GM18498 (cell line): ENCODE measurements around the gene MICAL1.

ENCODE experiments used
- ATAC-seq: cut with Tn5 transposase; IDR thresholded peaks from one replicate; pipeline ENCODE4 v1.9.1; 2021; ENCODE audit warnings: mild to moderate bottlenecking, moderate library complexity; ENCODE audit not compliant: unreplicated experiment

MICAL1 gene

DNA sequence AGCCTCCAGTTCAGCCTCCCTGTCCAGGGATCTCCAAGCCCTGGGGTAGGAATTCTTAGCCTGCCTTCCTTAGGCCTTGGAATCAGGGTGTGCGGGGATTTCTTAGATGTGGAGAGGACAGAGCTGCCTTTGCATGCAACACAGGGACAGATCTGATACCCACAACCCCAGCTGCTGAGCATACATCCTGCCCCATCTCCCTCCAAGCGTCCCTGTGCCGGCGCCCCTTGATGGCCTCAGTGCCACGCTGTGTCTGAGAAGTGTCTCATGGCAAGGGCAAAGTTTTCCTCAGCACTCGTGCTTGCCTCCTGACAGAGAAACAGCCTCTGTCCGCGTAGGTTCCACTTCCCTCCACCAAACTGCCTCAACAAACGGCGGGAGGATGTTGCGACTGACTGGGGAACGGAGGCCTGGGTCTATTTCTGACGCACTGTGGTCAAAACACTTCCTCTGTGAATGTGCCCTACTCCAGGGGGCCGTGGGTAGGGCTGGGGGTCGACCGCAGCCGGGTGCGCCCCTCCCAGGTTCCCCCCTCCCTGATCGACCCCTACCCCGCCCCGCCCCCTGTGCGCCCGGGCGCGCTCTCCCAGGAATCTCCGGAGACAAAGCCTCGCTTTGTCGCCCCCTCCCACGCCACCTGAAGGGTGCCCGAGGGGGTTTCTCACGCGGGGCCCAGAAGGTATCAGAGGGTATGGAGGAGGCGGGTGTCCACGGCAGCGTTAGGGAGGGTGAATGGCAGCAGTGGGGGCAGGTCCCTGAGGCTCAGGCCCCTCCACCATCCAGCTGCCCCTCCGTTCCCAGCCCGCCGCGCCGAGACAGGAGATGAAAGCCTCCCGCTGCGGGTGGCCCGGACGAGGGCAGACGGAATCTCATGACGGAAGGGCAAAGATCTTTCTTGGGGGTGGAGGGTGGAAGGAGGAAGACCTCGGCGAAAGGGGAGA is 806 bp downstream of the MICAL1 start:
- peak; percentile 37 for ATAC-seq

DNA sequence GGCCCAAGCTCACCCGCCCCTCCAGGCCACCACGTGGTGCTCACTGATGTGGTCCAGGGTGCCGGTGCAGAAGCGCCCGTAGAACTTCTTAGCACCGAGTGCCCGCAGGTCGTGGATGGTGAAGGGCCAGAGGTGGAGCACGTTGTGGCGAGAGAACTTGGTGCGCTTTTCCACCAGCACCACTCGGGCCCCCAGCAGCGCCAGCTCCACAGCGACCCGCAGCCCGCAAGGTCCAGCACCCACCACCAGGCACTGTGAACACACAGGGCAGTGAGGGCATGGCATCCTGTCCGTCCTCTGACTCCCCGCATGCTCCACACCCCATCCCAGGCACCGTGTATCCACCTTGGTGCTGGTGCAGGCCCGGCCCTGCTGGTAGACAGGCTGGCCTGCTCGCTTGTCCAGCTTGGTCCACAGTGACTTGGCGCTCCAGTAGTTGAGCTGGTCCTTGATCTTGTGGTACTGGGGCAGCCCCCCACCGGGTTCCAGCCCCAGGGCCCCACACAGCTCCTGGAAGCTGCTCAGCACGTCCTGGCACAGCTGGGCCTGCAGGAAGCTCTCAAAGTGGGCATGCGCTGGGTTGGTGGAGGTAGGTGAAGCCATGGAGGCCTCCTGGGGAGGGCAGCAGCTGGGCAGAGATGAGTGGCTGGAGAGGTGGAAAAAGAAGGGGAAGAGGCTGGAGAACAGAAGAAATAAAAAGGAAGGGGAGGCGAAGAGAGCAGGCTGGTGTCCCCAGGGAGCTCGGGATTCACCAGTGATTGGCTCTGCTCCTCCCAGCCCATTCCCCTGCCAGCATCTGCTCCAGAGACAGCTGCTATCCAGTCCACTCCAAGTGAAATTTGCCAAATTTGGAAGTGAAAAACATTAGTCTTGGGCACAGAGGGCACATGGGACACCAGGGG is 1.7 kb downstream of the MICAL1 start:
- ATAC-seq, result no peak

DNA sequence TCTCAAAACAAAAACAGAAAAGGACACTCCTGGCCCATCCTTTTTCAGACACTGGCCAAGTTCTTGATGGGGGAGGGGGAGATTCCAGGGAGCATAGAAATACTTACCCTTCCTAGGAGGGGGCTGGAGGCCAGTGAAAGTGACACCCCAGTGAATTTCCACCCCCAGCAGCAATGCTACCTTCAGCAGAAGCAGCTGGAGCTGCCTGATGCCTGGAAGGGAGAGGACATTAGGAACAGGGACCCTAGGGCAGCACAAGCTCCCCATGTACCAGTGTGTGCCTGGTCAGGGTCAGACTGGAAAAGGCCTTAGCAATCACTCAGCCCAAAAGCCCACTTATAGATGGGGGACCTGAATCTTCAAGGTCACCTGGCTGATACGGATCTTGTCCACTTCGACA is 2.4 kb downstream of the MICAL1 start:
- ATAC-seq, result no peak

DNA sequence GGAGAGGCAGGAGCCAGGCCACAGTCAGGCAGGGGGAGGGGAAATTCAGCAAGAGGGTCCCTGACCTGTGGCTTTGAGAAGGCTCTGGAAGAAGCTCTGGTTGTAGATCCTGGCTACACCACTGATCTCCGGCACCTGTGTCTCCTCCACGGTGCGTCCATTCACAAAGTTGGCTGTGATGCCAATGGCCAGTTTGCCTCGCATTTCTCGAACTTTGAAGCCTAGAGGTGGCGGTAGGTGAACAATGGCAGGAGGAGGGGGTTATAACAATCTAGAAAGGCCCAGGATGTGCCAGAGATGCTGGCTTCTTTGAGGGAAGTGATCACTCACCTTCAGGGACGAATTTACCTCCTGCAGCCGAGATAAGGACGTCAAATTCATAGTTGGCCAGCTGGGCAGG is 3.4 kb downstream of the MICAL1 start:
- no peak for ATAC-seq

DNA sequence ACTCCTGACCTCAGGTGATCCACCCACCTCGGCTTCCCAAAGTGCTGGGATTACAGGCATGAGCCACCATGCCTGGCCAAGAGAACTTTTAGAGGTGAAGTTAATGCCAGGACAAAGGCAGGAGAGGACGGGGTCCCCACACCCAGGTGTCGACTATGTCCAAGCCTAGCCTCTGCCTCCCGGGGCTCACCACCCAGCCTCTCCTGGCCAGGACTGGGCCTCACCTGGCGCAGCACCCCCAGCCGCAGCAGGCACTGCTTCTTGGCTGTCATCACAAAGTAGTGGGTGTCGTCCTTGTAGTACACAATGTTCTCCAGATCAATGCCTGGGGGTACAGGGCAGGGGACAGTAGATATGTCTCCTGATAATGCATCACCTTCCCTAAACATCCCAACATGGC is 4.2 kb downstream of the MICAL1 start:
- no peak for ATAC-seq

DNA sequence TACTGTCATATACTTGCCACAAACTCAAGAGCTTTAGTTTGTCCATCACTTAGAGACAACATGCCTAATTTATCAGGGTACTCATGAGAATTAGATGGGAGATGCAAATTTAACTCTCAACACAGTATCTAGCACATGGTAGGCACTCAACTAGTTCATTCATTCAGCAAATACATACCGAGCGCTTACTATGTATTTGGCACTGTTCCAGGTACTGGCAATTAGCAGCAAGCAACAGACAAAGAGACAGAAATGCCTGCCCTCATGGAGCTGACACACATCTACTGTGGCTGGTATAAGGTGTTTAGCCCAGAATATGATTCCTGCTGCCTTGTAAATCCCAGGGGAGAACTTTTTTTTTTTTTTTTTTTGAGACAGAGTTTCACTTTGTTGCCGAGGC is 4.8 kb downstream of the MICAL1 start:
- no peak for ATAC-seq

DNA sequence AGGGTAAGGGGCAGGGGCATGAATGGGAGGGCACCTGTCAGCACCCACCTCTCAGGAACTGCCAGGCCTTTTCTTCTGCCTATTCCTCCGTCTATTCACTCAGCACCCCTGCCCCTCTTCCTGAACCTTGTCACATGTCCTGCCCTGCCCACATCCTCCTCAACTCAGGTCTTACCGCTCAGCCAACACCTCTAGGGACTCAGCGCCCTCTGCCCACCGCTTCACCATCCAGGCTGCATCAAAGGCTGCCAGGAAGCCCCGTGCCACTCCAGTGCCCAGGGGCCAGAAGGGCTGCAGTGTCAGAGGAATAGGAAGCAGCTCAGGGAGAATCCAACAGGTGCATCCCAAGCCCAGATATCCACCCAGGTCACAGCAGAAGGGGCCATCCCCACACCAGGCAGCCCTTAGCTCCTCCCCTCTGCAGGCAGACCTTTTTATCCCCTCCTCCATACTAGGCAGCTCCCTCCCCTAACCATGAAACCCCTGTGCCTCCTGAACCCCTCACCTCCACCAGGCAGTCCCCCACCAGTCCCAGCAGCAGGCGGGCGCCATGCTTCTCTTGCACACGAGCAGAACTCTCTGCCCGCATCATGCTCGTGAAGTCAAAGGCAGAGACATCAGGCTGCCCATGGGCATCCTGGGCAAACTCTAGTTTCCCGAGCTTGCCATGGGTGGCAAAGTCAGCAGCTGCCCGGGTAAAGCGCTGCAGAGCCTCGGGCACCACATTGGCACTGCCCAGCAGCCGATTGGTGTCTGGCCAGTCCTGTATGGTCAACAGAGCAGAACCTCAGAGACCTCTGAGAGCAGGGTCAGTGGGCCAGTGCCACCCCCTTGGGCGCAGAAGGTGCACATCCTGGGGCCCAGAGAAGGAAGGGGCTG is 5.5 kb downstream of the MICAL1 start:
- ATAC-seq, result no peak

DNA sequence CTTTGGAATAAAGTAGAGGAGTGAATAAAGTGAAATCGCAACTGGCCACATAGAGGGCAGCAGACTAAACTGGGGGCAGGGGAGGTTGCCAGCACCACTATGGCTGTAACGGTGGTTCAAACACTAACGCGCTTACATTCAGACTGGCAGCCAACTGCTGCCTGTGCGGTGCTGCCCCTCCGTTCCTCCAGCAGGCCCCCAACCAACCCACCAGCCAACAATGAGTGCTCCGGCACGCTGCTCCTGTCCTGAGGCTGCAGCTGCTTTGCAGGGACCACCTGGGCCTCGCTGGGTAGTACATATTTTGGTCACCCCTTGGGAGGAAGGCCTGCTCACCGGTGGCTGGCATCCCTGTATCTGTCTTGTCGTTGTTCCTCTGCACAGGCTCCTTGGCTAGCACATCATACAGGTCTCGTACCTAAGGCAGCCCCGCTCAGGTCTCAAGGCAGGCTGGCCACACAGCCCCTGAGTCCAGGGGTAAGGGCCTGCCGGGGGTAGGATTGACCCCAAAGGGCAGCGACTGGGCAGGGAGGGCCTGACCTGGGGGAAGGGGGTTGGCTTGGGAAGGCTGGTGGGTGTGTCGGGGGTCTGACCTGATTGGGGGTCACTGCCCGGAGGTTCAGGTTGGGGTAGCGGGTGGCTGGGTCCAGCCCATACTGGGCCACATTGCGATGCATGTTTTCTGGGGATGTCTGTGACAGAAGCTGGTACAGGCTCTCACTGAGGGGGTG is 6.3 kb downstream of the MICAL1 start:
- no peak for ATAC-seq

DNA sequence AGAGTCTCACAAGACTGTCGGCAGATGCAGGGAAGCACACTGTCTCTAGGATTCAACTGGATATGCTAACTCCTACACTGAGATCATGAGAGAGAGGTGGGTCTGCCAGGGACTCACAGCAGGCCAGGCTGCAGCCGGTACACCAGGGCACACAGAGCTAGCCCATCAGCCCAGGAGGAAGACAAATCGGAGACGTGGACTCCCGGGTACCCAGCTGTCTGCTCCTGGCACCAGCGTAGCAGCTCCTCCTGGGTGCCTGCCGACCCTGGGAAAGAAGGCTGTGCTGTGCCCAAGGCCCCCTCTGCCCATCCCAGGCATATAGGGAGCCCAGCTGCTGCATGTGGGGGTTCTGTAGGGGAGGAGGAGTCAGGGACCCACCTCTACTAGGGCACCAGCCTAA is 7.0 kb downstream of the MICAL1 start:
- ATAC-seq, result no peak

DNA sequence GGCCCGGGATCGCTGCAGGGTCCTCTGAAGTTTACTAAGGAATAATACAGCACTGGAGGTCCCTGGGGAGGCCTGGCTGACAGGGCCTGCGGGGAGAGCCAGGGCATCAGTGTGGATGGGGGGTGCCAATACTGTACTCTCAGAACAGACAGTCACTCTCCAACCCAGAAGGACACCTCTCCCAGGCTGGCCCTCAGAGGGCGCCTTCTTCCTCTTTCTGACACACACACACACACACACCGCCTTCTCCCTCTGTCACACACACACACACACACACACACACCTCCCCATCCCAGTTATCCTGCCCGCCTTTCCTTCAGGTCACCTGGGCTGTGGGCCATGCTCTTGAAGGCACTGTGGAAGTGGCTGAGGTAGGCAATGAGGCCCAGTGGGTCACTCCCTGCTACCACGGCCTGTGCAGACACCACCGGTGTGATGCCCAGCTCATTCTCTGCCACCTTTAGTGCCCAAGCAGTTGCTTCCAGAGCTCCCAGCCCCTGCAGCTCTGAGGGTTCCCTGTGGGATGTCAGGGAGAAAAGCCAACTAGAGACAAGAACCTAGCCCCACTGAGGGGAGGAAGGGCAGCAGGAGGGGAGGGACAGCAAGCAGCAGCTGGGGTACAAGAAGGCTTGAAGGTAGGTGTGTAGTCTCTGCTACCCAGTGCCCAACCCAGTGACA is 7.6 kb downstream of the MICAL1 start:
- no peak for ATAC-seq

DNA sequence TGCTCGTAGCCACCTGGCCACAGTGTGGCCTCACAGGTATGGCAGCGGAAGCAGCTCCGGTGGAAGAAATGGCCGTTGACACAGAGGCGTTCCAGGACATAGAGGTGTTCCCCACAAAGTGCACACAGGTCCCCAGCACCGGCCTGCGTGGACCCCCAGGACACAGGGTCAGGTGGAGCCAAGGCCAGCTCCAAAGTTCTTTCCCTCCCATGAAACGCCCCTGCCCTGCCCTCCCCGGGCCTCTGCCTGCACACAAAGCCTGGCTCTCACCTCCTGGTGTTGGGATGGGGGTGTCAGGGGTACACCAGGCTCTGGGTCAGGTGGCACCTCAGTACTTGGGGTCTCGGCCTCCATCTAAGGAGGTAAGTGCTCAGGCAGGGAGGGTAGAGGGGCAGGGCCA is 8.5 kb downstream of the MICAL1 start:
- ATAC-seq, result no peak

DNA sequence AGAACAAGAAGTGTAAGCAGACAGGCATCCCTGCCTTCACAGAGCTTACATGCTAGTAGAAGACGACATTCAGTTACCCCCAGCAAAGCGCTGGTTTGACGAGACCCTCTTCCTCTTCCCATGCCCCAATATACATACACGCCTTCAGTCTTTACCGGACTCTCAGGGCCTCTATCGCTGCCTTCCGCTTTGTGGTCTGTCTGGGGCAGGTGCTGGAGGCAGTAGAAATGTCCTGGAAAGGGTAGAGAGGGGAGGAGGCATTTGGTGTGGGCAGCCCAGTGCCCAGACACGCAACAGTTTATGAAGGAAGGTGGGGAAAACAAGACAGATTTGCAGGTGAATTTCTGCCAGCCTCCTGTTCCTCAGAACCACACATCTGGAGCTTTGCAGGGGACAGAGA is 9.0 kb downstream of the MICAL1 start:
- ATAC-seq, result no peak

DNA sequence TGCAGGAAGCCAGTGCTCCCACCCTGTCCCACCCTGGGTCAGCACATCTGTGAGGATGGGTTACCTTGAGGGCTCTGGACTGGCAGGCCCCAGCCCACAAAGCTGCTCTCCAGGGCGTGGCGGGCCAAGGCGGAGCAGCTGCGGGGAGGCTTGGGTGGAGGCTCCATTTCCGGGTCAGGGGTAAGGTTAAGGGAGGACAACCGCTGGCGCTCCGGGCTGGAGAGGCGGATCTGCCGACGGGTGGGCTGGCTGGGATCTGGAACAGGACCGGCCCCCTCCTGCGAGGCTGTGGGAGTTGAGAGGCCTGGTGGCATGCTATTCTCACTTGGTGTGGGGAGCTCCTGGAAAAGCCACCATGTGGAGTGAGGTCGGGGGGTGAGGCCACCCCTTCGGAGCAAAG is 9.5 kb downstream of the MICAL1 start:
- no peak for ATAC-seq

DNA sequence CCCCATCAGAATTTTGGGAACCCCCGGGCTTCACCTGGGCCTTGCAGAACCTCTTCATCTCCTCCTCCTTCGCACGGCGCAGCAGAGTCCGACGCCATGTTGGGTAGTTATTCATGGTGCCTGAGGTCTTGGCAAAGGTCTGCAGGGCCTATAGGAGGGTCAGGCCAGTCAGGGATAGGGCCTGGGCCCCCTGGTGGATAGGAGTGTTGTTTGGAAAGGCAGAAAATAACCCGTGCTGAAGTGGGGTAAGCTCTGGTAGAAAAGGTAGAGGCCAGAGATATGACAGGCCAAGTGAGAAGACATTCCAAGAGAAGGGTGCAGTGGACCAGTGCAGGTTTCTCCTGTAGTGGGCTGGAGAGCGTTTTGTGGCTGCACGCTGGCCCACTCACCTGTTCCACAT is 10.2 kb downstream of the MICAL1 start:
- no peak for ATAC-seq

DNA sequence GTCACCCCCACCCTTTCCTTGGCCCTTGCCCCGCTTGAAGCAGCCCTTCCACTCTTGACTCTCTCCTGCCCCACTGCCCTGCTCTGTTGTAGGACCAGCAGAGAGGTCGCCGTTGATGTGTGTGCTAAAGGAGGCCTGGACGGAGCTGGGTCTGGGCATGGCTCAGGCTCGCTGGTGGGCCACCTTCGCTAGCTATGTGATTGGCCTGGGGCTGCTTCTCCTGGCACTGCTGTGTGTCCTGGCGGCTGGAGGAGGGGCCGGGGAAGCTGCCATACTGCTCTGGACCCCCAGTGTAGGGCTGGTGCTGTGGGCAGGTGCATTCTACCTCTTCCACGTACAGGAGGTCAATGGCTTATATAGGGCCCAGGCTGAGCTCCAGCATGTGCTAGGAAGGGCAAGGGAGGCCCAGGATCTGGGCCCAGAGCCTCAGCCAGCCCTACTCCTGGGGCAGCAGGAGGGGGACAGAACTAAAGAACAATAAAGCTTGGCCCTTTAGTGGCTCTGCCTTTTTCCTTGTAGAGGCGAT is 12.1 kb downstream of the MICAL1 start:
- ATAC-seq, result no peak

DNA sequence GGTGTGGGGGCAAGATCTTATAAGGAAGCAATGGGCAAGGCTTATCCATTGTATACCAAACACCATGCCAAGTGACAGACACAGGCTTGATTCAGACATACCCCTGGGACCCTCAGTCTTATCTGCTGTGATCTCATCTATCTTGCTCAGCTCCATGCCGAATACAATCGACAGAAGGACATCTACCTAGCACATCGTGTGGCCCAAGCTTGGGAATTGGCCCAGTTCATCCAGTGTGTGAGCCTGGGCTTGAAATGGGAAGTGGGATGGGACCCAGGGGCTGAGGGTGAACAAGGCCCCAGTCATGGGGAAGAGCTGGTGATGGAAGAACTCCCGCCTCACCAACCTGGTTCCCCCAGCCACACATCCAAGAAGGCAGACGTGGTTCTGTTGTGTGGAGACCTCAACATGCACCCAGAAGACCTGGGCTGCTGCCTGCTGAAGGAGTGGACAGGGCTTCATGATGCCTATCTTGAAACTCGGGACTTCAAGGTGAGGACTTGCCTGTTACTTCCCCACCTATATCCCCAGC is 13.1 kb downstream of the MICAL1 start:
- no peak for ATAC-seq

DNA sequence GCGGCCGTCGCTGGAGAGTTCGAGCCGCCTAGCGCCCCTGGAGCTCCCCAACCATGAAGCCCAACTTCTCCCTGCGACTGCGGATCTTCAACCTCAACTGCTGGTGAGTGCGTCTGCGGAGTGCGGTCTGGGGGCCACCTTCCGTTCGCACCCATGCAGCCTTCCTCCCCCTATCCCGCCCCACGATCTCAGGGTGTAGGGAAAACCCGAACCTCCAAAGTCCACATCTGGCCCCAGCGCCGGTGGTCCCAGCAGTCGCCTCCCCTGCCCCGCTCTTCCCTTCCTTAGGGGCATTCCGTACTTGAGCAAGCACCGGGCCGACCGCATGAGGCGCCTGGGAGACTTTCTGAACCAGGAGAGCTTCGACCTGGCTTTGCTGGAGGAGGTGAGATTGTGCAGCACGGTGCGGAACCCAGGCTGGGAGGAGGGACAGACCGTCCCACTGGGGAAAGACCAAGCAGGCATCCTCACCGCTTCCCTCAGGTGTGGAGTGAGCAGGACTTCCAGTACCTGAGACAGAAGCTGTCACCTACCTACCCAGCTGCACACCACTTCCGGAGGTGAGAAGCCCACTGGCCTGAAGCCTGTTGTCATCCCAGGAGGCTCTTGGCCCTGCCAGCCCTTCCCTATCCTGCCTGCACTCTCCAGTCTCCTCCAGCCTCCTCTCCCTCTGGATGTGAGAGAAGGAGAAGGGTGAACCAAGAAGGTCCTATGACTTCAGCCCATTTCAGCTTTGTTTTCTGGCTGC is 14.3 kb downstream of the MICAL1 start:
- ATAC-seq, result peak; percentile 10

DNA sequence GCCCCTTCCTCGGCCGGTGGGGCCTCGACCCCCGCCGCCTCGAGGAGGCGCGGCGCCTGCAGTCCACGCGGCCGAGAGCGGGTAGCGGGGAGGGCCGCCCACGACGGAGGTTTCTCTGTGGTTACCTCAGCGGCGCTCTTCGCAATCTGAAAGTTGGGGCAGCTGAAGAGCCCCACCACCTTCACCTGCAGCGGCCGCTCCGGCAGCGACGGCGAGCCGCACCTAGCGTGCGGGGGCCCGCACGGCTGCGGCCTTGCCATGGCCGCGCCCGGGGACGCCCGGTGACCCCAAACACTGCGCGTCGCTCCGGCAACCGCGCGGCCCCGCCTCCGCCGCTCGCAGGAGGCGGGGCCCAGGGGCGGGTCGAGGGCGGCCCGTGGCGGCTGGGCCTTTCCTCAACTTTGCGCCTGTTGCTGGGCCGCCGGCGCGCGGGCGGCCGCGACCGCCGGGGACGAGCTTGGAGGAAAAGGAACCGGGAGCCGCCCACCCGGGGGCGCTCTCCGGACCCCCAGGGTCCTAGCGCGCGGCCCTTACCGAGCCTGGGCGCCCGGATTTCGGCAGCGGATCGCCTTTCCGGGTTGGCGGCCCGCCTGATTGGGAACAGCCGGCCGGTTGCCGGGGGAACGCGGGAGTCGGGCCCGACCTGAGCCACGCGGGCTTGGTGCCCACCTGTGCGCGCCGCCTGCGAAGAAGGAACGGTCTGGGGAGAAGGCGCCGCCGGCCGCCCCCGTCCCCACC is 15.1 kb downstream of the MICAL1 start, which contains the start of the genes PPIL6 and SMPD2:
Gene PPIL6 (minus strand): TSS at position 298 of the 738 bp plus-strand sequence. CDS start 38 bp downstream, at position 260.
Gene SMPD2 (plus strand): TSS at position 394 of the 738 bp plus-strand sequence. CDS start 398 bp downstream, outside the sequence.
- ATAC-seq, result peak; percentile 94
